ENCODE measurements around the gene TMCO2.

GRCh38 chr1:40232444-40232843 lies 15.3 kb upstream of the TMCO2 start:
- TF ChIP-seq CTCF (IDR thresholded peaks at IDR 0.05) (no peak), POLR2AphosphoS5 (IDR thresholded peaks at IDR 0.05) (no peak), POLR2A (IDR thresholded peaks at IDR 0.05) (no peak)
